ENCODE data around the gene PPP2R5C.

Gene PPP2R5C

DNA sequence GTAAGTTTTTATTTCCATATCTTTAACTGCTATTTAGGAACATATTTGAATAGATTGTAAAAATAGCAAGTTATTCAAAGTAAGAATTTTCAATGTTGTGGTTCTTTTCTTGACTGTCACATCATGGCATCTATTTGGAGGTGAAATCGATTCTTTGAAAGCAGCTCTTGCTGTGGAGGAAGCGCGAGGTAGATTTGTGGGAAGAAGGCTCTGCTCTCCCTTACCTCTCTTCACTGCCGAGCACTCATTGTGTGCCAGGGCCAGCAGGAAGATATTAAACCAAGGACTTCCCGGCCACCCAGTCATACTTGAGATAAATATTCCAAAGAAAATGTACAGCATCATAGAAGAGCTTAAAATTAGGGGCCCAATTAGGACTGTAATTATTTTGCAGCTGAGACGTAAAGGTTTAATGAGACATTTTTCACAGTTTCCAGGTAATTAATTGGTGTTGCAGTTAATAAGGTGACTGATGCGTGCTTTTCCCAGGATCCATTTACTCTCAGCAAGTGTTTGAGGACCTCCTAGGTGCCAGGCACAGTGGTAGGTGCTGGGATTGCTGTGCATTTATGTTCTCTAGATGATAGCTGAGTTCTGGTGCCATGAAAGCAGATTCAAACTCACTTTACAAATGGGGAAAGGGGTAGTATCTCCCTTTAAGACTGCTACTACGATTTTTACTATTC is 113.7 kb downstream of the PPP2R5C start:
- DNase-seq (ENCODE audit: low spot score in 2 of 2), result no peak
- H3K9me3 ChIP-seq, result no peaks in the 10 kb centered on the region
- H3K27me3 ChIP-seq (ENCODE audit: low read depth), result no peaks in the 10 kb centered on the region
- no peak overlapping the region for H3K4me3 ChIP-seq
- H3K36me3 ChIP-seq (replicated peaks), result no peaks in the 10 kb centered on the region
- in situ Hi-C loops (cut with MboI; ENCODE audit: low sequenced_read_pairs), result no loop called here
- no peaks in the 10 kb centered on the region for H3K4me1 ChIP-seq

GRCh38 chr14:101875727-101876554 is 114.4 kb downstream of the PPP2R5C start:
- Histone ChIP-seq H3K36me3 (replicated peaks) (no peaks in the 10 kb centered on the region), H3K27me3 (ENCODE audit: low read depth) (no peaks in the 10 kb centered on the region), H3K4me1 (no peaks in the 10 kb centered on the region), H3K4me3 (no peak overlapping the region), H3K9me3 (no peaks in the 10 kb centered on the region)
- in situ Hi-C loops (cut with MboI; ENCODE audit: low sequenced_read_pairs), result no loop called here
- no peak for DNase-seq (ENCODE audit: low spot score in 2 of 2)

DNA sequence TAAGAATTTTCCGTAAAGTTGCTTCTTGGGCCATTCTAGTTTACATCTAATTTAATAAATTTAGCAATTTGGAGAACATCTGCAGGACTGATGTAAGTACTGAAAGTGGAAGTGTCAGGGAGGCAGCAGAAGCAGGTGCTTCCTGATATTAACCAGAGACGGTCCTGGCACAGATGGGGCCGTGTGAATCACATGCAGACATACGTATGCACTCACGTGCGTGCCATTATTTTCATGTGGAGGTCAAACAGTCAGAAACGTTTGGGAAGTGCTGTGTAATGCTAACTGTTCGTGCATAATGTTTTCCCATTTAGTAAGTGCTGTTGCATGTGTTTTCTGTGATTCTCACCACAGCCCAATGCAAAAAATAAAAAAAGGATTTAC is 115.0 kb downstream of the PPP2R5C start:
- Histone ChIP-seq H3K4me3 (no peak overlapping the region), H3K27me3 (ENCODE audit: low read depth) (no peaks in the 10 kb centered on the region), H3K4me1 (no peaks in the 10 kb centered on the region), H3K36me3 (replicated peaks) (no peaks in the 10 kb centered on the region), H3K9me3 (no peaks in the 10 kb centered on the region)
- in situ Hi-C loops (cut with MboI; ENCODE audit: low sequenced_read_pairs), result no loop called here
- no peak for DNase-seq (ENCODE audit: low spot score in 2 of 2)

- Histone ChIP-seq H3K36me3 (replicated peaks) (no peaks in the 10 kb centered on the region; the same call in 1 of the 2 replicates), H3K9me3 (no peaks in the 10 kb centered on the region), H3K4me3 (no peak overlapping the region), H3K4me1 (no peaks in the 10 kb centered on the region), H3K27me3 (ENCODE audit: low read depth) (no peaks in the 10 kb centered on the region)
- no peak for DNase-seq (ENCODE audit: low spot score in 2 of 2)
- in situ Hi-C loops (cut with MboI; ENCODE audit: low sequenced_read_pairs), result no loop called here
These were observed 116.3 kb downstream of the PPP2R5C start for GRCh38 chr14:101877766-101878165.

DNA sequence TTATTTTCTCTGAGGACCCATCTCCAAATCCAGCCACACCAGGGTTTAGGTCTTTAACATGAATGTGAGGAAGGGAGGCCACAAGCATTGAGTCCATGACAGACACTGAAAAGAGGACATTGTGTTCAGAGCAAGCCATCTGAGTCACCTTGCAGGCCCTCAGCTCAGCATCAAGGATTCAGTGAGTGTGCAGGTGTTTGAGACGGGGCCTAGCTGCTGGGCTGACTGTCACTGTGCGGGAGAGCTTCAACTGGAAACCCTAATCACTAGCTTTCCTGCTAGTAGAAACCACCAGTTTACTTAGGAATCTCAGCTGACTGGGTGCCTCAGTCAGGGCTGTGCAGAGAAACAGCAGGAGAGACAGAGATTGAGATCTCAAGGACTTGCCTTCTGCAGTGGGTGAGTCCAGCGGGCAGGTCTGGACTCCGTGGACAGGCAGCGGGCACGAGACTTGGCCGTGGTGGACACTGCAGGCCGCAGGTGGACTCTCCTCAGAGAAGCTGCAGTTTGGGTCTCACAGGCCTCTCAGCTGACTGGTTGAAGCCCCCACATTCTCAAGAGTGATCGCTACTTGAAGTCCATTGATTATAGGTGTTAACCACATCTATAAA is 116.8 kb downstream of the PPP2R5C start:
- no peak for DNase-seq (ENCODE audit: low spot score in 2 of 2)
- Histone ChIP-seq H3K36me3 (replicated peaks) (peaks cover 5% of the 10 kb centered on the region), H3K4me3 (no peak overlapping the region), H3K9me3 (no peaks in the 10 kb centered on the region), H3K27me3 (ENCODE audit: low read depth) (no peaks in the 10 kb centered on the region), H3K4me1 (no peaks in the 10 kb centered on the region)
- in situ Hi-C loops (cut with MboI; ENCODE audit: low sequenced_read_pairs), result no loop called here

DNA sequence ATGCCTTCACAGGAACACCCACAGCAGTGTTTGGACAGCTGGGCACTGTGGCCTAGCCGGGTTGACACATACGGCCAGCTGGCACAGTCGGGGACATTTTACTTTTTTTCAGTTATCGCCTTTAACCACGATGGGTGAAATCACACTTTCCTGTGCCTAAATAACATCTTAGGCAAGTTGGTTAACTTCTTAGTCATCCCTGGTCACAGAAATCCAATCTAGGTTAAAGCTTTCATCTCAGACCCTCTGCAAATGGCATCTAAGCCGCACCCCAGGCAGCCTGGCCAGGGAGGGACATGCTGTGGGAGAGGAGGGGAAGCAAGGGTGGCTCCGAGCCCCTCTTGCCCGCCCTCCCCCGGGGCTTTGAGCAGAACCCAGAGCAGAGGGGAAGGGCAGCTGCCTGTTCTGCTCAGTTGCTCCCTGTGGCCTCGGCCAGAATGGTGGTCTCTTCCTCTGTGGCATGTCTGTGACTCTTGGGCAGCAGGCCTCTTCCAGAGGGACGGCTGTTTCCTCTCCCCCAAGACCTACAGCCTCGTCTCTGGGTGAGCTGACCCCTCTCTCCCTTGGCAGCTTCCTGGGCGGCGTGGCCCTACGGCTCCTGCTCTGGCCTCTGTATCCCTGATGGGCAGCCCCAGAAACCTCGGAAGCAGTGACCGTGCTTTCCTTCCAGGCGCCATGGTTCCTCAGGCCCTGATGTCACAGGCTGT is 117.5 kb downstream of the PPP2R5C start:
- H3K4me3 ChIP-seq, result no peak overlapping the region
- H3K9me3 ChIP-seq, result no peaks in the 10 kb centered on the region
- no peaks in the 10 kb centered on the region for H3K4me1 ChIP-seq
- no peaks in the 10 kb centered on the region for H3K27me3 ChIP-seq (ENCODE audit: low read depth)
- in situ Hi-C loops (cut with MboI; ENCODE audit: low sequenced_read_pairs), result no loop called here
- DNase-seq (ENCODE audit: low spot score in 2 of 2), result no peak
- H3K36me3 ChIP-seq (replicated peaks), result peaks cover 12% of the 10 kb centered on the region

DNA sequence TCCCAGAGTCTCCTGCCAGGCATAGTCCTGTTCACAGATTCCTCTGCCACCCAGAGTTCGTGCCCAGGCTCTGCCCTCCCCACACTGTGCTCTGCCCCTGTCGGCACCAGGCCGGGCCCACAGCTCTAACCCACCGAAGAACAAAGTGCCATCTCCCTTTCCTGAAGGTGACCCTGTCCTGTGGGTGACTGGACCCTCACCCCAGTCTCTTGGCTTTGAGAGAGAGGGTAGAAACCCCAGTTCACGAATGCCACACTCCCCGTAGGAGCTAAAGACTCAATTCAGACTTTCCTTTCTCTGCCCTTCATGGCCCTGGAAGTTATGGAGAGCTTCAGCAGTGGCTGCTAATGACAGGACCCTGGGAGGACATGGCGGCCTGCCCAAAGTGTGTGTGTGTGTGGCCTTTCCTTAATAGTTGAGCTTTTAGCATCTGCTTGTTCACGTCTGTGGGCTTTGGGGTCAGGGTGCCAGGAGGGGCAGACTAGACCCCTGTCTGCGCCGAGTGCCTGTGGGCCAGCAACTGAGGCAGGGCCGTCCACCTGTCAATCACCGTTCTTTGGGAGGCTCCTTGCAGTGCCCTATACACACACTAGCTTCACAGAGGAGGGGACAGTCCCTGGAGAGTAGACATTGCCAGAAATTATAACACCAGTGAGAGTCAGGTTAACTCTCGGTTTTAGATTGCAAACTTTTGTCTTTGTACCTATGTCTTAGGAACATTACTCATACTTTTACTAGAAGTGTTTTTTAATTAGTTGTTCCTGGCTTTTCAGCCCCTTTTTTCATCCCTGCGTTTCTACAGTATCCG is 118.2 kb downstream of the PPP2R5C start:
- DNase-seq (ENCODE audit: low spot score in 2 of 2), result no peak
- Histone ChIP-seq H3K27me3 (ENCODE audit: low read depth) (no peaks in the 10 kb centered on the region), H3K36me3 (replicated peaks) (peaks cover 19% of the 10 kb centered on the region), H3K9me3 (no peaks in the 10 kb centered on the region), H3K4me1 (no peaks in the 10 kb centered on the region), H3K4me3 (no peak overlapping the region)
- in situ Hi-C loops (cut with MboI; ENCODE audit: low sequenced_read_pairs), result no loop called here

GRCh38 chr14:101881426-101881825 is 119.9 kb downstream of the PPP2R5C start:
- H3K9me3 ChIP-seq, result no peaks in the 10 kb centered on the region
- no peak for DNase-seq (ENCODE audit: low spot score in 2 of 2)
- no peak overlapping the region for H3K4me3 ChIP-seq
- no peaks in the 10 kb centered on the region for H3K27me3 ChIP-seq (ENCODE audit: low read depth)
- in situ Hi-C loops (cut with MboI; ENCODE audit: low sequenced_read_pairs), result no loop called here
- no peaks in the 10 kb centered on the region for H3K4me1 ChIP-seq
- H3K36me3 ChIP-seq (replicated peaks), result peaks cover 21% of the 10 kb centered on the region

GRCh38 chr14:101882141-101882935 is 120.8 kb downstream of the PPP2R5C start:
- Histone ChIP-seq H3K4me1 (no peaks in the 10 kb centered on the region), H3K36me3 (replicated peaks) (peaks cover 28% of the 10 kb centered on the region), H3K9me3 (no peaks in the 10 kb centered on the region), H3K27me3 (ENCODE audit: low read depth) (no peaks in the 10 kb centered on the region), H3K4me3 (no peak overlapping the region)
- DNase-seq (ENCODE audit: low spot score in 2 of 2), result no peak
- in situ Hi-C loops (cut with MboI; ENCODE audit: low sequenced_read_pairs), result no loop called here

GRCh38 chr14:101884089-101884933 is 122.8 kb downstream of the PPP2R5C start:
- no peak for DNase-seq (ENCODE audit: low spot score in 2 of 2)
- in situ Hi-C loops (cut with MboI; ENCODE audit: low sequenced_read_pairs), result no loop called here
- Histone ChIP-seq H3K4me1 (no peaks in the 10 kb centered on the region), H3K36me3 (replicated peaks) (peaks cover 35% of the 10 kb centered on the region), H3K4me3 (no peak overlapping the region), H3K9me3 (no peaks in the 10 kb centered on the region), H3K27me3 (ENCODE audit: low read depth) (no peaks in the 10 kb centered on the region)

GRCh38 chr14:101884934-101885576 is 123.5 kb downstream of the PPP2R5C start:
- Histone ChIP-seq H3K4me1 (no peaks in the 10 kb centered on the region), H3K36me3 (replicated peaks) (peaks cover 36% of the 10 kb centered on the region), H3K4me3 (no peak overlapping the region), H3K9me3 (no peaks in the 10 kb centered on the region), H3K27me3 (ENCODE audit: low read depth) (no peaks in the 10 kb centered on the region)
- in situ Hi-C loops (cut with MboI; ENCODE audit: low sequenced_read_pairs), result no loop called here
- DNase-seq (ENCODE audit: low spot score in 2 of 2), result no peak
